Measurements from ENCODE around the gene MAP2K6. TPM values are rescaled to one million over a fixed set of nuclear protein-coding genes. Genes with fewer than 3 reads are reported as not detected.

MAP2K6 gene
- total and polyA plus RNA-seq, 2 of the 8 experiments (the other 6 are each of a cell fraction or from before 2014, with no cell fraction given), result 11.0 to 44.1 TPM

- no peak for TF ChIP-seq EP300 (IDR thresholded peaks at IDR 0.05; ENCODE audit: borderline replicate concordance in 1 of 2, low read depth in 2 of 2, low read length in 2 of 2)
Measured at GRCh38 chr17:69577098-69577497, 162.6 kb downstream of the MAP2K6 start (continued).

All from H1 (cell line).